Choroid plexus epithelial cell (primary cell): Measurements from ENCODE around the gene TP53I13.
A peak's percentile ranks its signal among the peaks of the same experiment; 100 is the strongest.

Experiments
- DNase-seq: peaks from one replicate; pipeline ENCODE4 v3.0.0-alpha.2; 2010; ENCODE audit warnings: low read depth
- H3K4me3 ChIP-seq: 2 replicates; pipeline ENCODE4 v1.5.1; 2011; ENCODE audit warnings: low read depth, mild to moderate bottlenecking, control low read depth, low read length, moderate library complexity
- TF ChIP-seq, protein P1 (sequence below): conservative IDR thresholded peaks from 2 replicates; pipeline ENCODE4 v1.5.1; 2011; ENCODE audit warnings: low read depth, mild to moderate bottlenecking, control low read depth, inconsistent platforms, low read length, moderate library complexity

TP53I13 gene

DNA sequence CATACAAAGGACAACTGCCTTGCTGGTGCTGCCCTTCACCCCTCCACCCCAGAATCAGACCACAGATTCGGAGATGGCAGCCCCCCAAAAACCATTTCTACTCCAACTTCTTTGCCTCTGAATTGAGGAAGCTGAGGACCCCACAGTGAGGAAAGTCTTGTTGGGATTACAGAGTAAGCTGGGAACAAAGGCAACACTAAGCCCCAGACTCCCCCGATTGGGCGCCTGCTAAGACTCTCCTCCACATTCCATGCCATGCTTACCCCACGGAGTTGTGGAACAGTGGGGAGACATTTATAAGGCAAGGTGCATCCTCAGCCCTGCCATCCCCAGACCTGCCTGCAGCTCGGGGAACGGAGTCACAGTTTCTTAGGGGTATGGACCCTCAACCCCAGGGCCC is 19.1 kb downstream of the TP53I13 start:
- H3K4me3 ChIP-seq, result peak overlapping the region; percentile 74
- no peak for DNase-seq
- TF ChIP-seq, protein P1, sequence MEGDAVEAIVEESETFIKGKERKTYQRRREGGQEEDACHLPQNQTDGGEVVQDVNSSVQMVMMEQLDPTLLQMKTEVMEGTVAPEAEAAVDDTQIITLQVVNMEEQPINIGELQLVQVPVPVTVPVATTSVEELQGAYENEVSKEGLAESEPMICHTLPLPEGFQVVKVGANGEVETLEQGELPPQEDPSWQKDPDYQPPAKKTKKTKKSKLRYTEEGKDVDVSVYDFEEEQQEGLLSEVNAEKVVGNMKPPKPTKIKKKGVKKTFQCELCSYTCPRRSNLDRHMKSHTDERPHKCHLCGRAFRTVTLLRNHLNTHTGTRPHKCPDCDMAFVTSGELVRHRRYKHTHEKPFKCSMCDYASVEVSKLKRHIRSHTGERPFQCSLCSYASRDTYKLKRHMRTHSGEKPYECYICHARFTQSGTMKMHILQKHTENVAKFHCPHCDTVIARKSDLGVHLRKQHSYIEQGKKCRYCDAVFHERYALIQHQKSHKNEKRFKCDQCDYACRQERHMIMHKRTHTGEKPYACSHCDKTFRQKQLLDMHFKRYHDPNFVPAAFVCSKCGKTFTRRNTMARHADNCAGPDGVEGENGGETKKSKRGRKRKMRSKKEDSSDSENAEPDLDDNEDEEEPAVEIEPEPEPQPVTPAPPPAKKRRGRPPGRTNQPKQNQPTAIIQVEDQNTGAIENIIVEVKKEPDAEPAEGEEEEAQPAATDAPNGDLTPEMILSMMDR, result no peak

DNA sequence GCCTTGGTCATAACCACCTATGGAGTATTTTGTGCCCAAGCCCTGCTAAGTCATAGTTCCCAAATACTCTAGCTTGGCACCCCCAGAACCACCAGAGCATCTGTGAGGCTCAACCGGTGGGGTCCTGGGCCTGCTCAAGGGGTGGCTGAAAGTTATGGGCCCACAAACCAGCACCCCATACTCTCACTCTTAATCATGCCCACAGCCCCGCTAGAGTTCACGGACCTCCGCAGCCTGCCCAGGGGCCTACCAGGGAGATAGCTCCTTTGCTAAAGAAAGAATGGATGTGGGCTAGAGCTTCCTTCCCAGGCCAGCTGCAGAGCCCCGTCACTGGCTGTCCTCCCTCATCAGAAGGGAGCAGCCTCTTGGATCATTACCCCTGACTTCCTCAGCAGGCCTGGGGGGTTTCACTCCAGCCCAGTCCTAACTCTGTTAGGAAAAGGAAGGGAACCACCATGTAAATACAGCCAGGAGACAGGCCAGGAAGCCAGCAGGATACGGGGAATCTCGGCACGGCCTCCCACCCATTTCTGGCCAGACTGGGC is 19.6 kb downstream of the TP53I13 start:
- TF ChIP-seq, protein P1, result no peak
- H3K4me3 ChIP-seq, result peak overlapping the region; percentile 74
- no peak for DNase-seq

DNA sequence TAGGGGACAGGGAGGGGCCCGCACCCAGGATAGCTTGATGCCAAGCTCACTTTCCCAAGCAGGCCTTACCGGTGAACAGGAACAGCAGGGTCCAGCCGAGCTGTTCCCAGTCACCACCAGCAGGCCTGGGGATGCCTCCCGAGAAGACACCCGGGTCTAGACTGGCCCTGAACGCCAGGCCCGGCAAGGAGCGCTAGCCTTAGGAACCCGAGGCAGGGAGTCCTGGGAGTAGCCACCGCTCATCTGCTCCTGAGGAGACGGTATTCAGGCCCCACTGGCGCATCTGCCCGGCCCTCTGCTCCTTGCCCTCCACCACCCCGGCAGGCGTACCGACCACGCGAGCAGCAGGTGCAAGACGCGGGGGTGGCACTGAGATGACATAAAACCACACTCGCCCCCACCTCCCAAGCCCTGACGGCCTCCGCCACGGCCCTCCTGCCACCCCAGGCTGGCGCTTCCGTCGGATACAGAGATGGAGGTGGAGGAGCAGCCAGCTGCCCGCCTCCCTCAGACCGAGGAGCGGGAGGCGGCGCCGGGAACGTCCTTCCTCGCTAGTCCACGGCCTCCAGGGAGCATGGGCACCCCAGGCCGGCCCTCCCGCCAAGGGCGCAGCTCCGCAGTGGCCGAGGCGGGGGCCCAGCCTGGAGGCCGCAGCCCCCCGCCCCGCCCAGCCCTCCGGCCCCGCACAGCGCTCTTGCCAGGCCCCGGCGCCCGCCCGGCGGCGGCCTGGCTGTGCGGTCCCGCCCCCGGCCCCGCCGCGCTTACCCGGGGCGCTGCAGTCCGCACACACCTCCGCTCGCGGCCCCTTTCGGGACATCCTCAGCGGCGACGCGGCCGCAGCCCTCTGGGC is 20.3 kb downstream of the TP53I13 start:
- H3K4me3 ChIP-seq, result peak overlapping the region; percentile 74
- peak; percentile 41 for DNase-seq
- TF ChIP-seq, protein P1, result no peak

- TF ChIP-seq, protein P1, result no peak
- peak within 1 kb of the TSS; percentile 74 for H3K4me3 ChIP-seq
- peak; percentile 79 for DNase-seq
Measured at GRCh38 chr17:29589524-29590410, 21.3 kb downstream of the TP53I13 start, which contains the start of gene GIT1. GIT1 (minus strand) TSS chr17:29589648; CDS start chr17:29589378, 270 bp downstream.

- TF ChIP-seq, protein P1, result no peak
- peak overlapping the region; percentile 44 for H3K4me3 ChIP-seq
- peak; percentile 48 for DNase-seq
Measured at GRCh38 chr17:29590411-29591145, 22.1 kb downstream of the TP53I13 start.

GRCh38 chr17:29591146-29591736 is 22.7 kb downstream of the TP53I13 start:
- peak; percentile 47 for DNase-seq
- TF ChIP-seq, protein P1, result no peak
- peak overlapping the region; percentile 44 for H3K4me3 ChIP-seq
